Thoracic aorta (tissue), 2 donors: Measurements from ENCODE around the gene ZNF195. TPM values are rescaled to one million over a fixed set of nuclear protein-coding genes. Genes with fewer than 3 reads are reported as not detected.
"Not testable (repeated sequence)": the region's sequence is repeated elsewhere in the genome, so short reads cannot be mapped to it uniquely, and the experiment has no call there.

Source experiments
- ATAC-seq: fragments of 150-250 bp; one replicate; pipeline ENCODE4 v1.8.0; 2017; ENCODE audit warnings: low read depth; ENCODE audit not compliant: insufficient number of reproducible peaks, low FRiP score
- DNase-seq: peaks from one replicate; pipeline ENCODE4 v3.0.0-alpha.2; 2020; ENCODE audit warnings: low spot score
- H3K27ac ChIP-seq, 2 donors: fragments of 200-600 bp; sonication (generic); 1 replicate in 1 of 2; 2 replicates in 1 of 2; pipeline ENCODE4 v1.5.1; 2016; ENCODE audit warnings: mild to moderate bottlenecking in 2 of 2, moderate library complexity in 2 of 2
- H3K27me3 ChIP-seq: fragments of 200-600 bp; sonication (generic); replicated peaks from 2 replicates; pipeline ENCODE4 v1.6.0; 2016; ENCODE audit warnings: mild to moderate bottlenecking; ENCODE audit not compliant: insufficient read depth
- H3K36me3 ChIP-seq: fragments of 200-600 bp; sonication (generic); one replicate; pipeline ENCODE4 v1.5.1; 2016
- H3K4me1 ChIP-seq, 2 donors: fragments of 200-600 bp; sonication (generic); 1 replicate in 1 of 2; 2 replicates in 1 of 2; pipeline versions ENCODE4 v1.5.1 to v1.6.0; 2016; ENCODE audit warnings: low read depth in 2 of 2, mild to moderate bottlenecking in 1 of 2; ENCODE audit not compliant: control insufficient read depth in 1 of 2
- H3K4me3 ChIP-seq: fragments of 200-600 bp; sonication (generic); 2 replicates; pipeline ENCODE4 v1.5.1; 2016; ENCODE audit warnings: mild to moderate bottlenecking
- H3K9me3 ChIP-seq: fragments of 200-600 bp; sonication (generic); 2 replicates; pipeline ENCODE4 v1.5.1; 2016
- CTCF ChIP-seq: fragments of 200-600 bp; sonication (generic); IDR thresholded peaks from one replicate; pipeline ENCODE4 v1.5.1; 2019; ENCODE audit warnings: antibody characterized with exemption
- total RNA-seq, 2 donors: library from RNA; depleted of rRNA; stranded (reverse); fragments of >200 nt; gene quantifications; one replicate each; pipeline versions ENCODE4 v1.1.0 to v1.2.3, GENCODE V29; 2016

ZNF195 gene
- total RNA-seq, 2 donors from 2014 or later = 20.8 to 33.4 TPM

- Histone ChIP-seq H3K36me3 (no peaks in the 10 kb centered on the region), H3K27me3 (no peaks in the 10 kb centered on the region), H3K9me3 (no peaks in the 10 kb centered on the region), H3K27ac (no peak overlapping the region), H3K4me1 (no peaks in the 10 kb centered on the region), H3K4me3 (no peak overlapping the region)
- ATAC-seq (no peak), DNase-seq (no peak)
- TF ChIP-seq CTCF = no peak
Measured at GRCh38 chr11:3339340-3339624, 39.7 kb downstream of the ZNF195 start.

- no peak for TF ChIP-seq CTCF
- no peak for ATAC-seq
- no peak for DNase-seq
- H3K27ac ChIP-seq = no peak overlapping the region
- H3K4me1 ChIP-seq = no peaks in the 10 kb centered on the region
- H3K27me3 ChIP-seq = no peaks in the 10 kb centered on the region
- H3K9me3 ChIP-seq = no peaks in the 10 kb centered on the region
- no peaks in the 10 kb centered on the region for H3K36me3 ChIP-seq
- no peak overlapping the region for H3K4me3 ChIP-seq
Measured at GRCh38 chr11:3338569-3339339, 40.2 kb downstream of the ZNF195 start.

- DNase-seq, H3K4me3 ChIP-seq, ATAC-seq, H3K36me3 ChIP-seq, H3K27ac ChIP-seq, H3K9me3 ChIP-seq, H3K27me3 ChIP-seq, H3K4me1 ChIP-seq: not testable (repeated sequence)
Measured at GRCh38 chr11:3336420-3336819, 42.5 kb downstream of the ZNF195 start.

GRCh38 chr11:3333157-3333556, 45.8 kb downstream of the ZNF195 start:
- H3K9me3 ChIP-seq, H3K36me3 ChIP-seq, H3K27me3 ChIP-seq, H3K27ac ChIP-seq, H3K4me1 ChIP-seq, H3K4me3 ChIP-seq, ATAC-seq, DNase-seq: not testable (repeated sequence)

- not testable (repeated sequence) for H3K27me3 ChIP-seq, H3K9me3 ChIP-seq, H3K27ac ChIP-seq, DNase-seq, H3K4me1 ChIP-seq, H3K36me3 ChIP-seq, H3K4me3 ChIP-seq, ATAC-seq
Measured at GRCh38 chr11:3331078-3331477, 47.9 kb downstream of the ZNF195 start.

GRCh38 chr11:3330064-3330463, 48.9 kb downstream of the ZNF195 start:
- H3K27ac ChIP-seq, ATAC-seq, H3K36me3 ChIP-seq, H3K27me3 ChIP-seq, H3K9me3 ChIP-seq, H3K4me3 ChIP-seq, H3K4me1 ChIP-seq, DNase-seq: not testable (repeated sequence)

GRCh38 chr11:3328503-3328902, 50.4 kb downstream of the ZNF195 start:
- not testable (repeated sequence) for H3K9me3 ChIP-seq, H3K36me3 ChIP-seq, ATAC-seq, DNase-seq, H3K27ac ChIP-seq, H3K27me3 ChIP-seq, H3K4me3 ChIP-seq, H3K4me1 ChIP-seq

- not testable (repeated sequence) for H3K9me3 ChIP-seq, H3K4me1 ChIP-seq, H3K27ac ChIP-seq, H3K36me3 ChIP-seq, DNase-seq, ATAC-seq, H3K27me3 ChIP-seq, H3K4me3 ChIP-seq
Measured at GRCh38 chr11:3326450-3326849, 52.5 kb downstream of the ZNF195 start.

- not testable (repeated sequence) for H3K4me1 ChIP-seq, H3K27ac ChIP-seq, H3K36me3 ChIP-seq, DNase-seq, ATAC-seq, H3K4me3 ChIP-seq, H3K27me3 ChIP-seq, H3K9me3 ChIP-seq
Measured at GRCh38 chr11:3324724-3325123, 54.2 kb downstream of the ZNF195 start.
